Ovary (tissue), 9 donors: Measurements from ENCODE around the gene ZNF213. TPM values are rescaled to one million over a fixed set of nuclear protein-coding genes. Genes with fewer than 3 reads are reported as not detected.

Source experiments
- DNase-seq, 5 donors: peaks; one replicate each; pipeline ENCODE4 v3.0.0-alpha.2; 2019 to 2020
- H3K27ac ChIP-seq, 2 donors: fragments of 200-600 bp; one replicate each; pipeline versions ENCODE4 v1.5.1 to v1.8.0; 2019 to 2022
- H3K27me3 ChIP-seq: fragments of 200-600 bp; one replicate; pipeline ENCODE4 v1.8.0; 2022
- H3K36me3 ChIP-seq: fragments of 200-600 bp; sonication (generic); one replicate; pipeline ENCODE4 v1.5.1; 2019
- H3K4me1 ChIP-seq: one replicate; pipeline ENCODE4 v1.8.1; 2013; ENCODE audit warnings: mild to moderate bottlenecking, moderate library complexity; ENCODE audit not compliant: insufficient read depth
- H3K4me3 ChIP-seq: fragments of 200-600 bp; sonication (generic); one replicate; pipeline ENCODE4 v1.5.1; 2017
- H3K9me3 ChIP-seq, 2 donors: fragments of 200-600 bp in 1 of 2; sonication (generic) in 1 of 2; one replicate each; pipeline versions ENCODE4 v1.5.1 to v1.8.1; 2013 to 2019; ENCODE audit warnings: mild to moderate bottlenecking in 1 of 2, moderate library complexity in 1 of 2
- CTCF ChIP-seq, 3 donors: fragments of 450-650 bp in 2 of 3; fragments of 200-600 bp in 1 of 3; IDR thresholded peaks; one replicate each; pipeline versions ENCODE4 v1.5.1 to v1.8.0; 2016 to 2022; ENCODE audit warnings: antibody characterized with exemption in 3 of 3, mild to moderate bottlenecking in 1 of 3
- EP300 ChIP-seq: sonication (generic); formaldehyde crosslinking; IDR thresholded peaks from one replicate; pipeline ENCODE4 v1.6.1; 2017; ENCODE audit warnings: antibody characterized with exemption
- POLR2A ChIP-seq: fragments of 450-650 bp; IDR thresholded peaks from one replicate; pipeline ENCODE4 v1.6.1; 2017; ENCODE audit warnings: antibody characterized with exemption, mild to moderate bottlenecking, moderate library complexity
- WGBS, 3 donors: extraction: QIAGEN DNeasy Blood & Tissue Kit in 1 of 3; methylation state at CpG; one replicate each; pipeline versions ENCODE4 v1.1.5 to v1.1.7; 2013 to 2017; 5-methylcytosine and 5-hydroxymethylcytosine counted together
- intact Hi-C, 4 donors: fragments of 100-400 bp; cut with DNase I; formaldehyde crosslinking; loops; one replicate each; pipeline versions ENCODE4 v1.11.0 to v1.15.1; 2022 to 2023
- polyA plus RNA-seq, 2 donors: library from polyadenylated mRNA; stranded (reverse); fragments of 200-250 nt in 1 of 2; fragments of 350-450 nt in 1 of 2; fragmentation: Illumina TruSeq in 1 of 2; extraction: RNeasy Lipid Tissue Mini Kit (QIAGEN cat#74804) in 1 of 2; gene quantifications; one replicate each; pipeline ENCODE4 v1.2.3, GENCODE V29; 2013 to 2014
- total RNA-seq, 7 donors: library from RNA; depleted of rRNA in 2 of 7; stranded (reverse); fragments of >200 nt in 2 of 7; fragmentation: NEBNext Ultra II Directional in 3 of 7; extraction: Animal tissue kit (Norgen Biotek cat#: 25700) in 3 of 7; gene quantifications; one replicate each; pipeline versions ENCODE4 v1.1.0 to v1.2.4, GENCODE V29; 2016 to 2023
- donor health status: DM: no; HTN: no; CAD: no; lungs with moderate emphysema.
- donor health status: DM: no; HTN: no; CAD: no.
- donor health status: Bipolar disorder and iron deficiency.
- donor health status: DM: yes; HTN: yes; CAD: no.
- donor health status: DM: no; HTN: no; CAD: no.
- donor health status: DM: yes; HTN: yes; CAD: no.

Gene ZNF213
- total and polyA plus RNA-seq, 9 donors = 0.95 to 18.9 (median 11.4) TPM

DNA sequence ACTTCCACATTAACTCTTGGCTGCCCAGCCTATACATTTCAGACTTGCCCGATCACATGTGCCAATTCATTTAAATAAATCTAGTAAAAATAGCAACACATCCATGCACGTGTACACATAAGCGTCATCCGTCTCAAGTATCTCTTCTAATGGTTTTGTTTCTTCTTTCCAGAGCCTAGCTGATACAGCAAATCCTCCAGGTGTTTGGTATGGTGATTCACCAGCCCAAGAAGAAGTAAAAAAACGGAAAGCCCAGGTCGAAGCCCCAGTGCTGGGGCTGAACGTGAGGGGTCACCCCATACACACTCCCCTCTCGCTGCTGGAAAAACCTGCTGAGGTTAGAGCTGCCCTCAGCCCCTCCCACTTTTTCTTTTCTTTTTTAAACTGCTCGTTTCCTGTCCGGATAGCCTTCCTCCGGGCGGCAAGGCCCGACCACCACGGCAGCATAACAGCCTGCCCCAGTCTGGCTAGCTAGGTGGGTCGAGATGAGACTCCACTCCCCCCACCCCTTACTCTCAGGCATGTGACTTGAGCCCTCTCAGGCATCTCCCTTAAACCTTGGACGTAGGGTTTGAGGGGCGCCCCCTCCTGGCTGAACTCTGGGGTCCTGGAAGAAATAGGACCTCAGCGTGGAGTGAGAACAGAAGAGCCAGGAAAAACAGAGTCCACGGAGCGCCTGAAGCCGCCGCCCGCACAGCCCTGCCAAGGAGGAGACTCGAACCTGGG is 39.2 kb downstream of the ZNF213 start:
- H3K4me3 ChIP-seq = no peak overlapping the region
- H3K9me3 ChIP-seq = no peaks in the 10 kb centered on the region
- peaks cover 12% of the 10 kb centered on the region for H3K27me3 ChIP-seq
- TF ChIP-seq CTCF (IDR thresholded peaks at IDR 0.05) (no peak), EP300 (no peak), POLR2A (no peak)
- H3K27ac ChIP-seq = no peak overlapping the region
- WGBS, 3 donors = 6 to 7% (median 6%) methylated on average over 24 of the region's 24 CpGs
- no peaks in the 10 kb centered on the region for H3K36me3 ChIP-seq
- no peak for DNase-seq
- H3K4me1 ChIP-seq = peaks cover 1% of the 10 kb centered on the region
- intact Hi-C loops = no loop called here

- H3K4me1 ChIP-seq = peaks cover 1% of the 10 kb centered on the region
- DNase-seq = no peak
- H3K27me3 ChIP-seq = peaks cover 12% of the 10 kb centered on the region
- no peak for TF ChIP-seq CTCF (IDR thresholded peaks at IDR 0.05)
- TF ChIP-seq EP300 = no peak
- no peak for TF ChIP-seq POLR2A
- H3K36me3 ChIP-seq = no peaks in the 10 kb centered on the region
- no peak overlapping the region for H3K4me3 ChIP-seq
- intact Hi-C loops = no loop called here
- WGBS, 3 donors = 16 to 24% (median 17%) methylated on average over 27 to 28 of the region's 28 CpGs
- H3K27ac ChIP-seq = no peak overlapping the region
- H3K9me3 ChIP-seq = no peaks in the 10 kb centered on the region
Observed at GRCh38 chr16:3174618-3175148, 39.9 kb downstream of the ZNF213 start.

DNA sequence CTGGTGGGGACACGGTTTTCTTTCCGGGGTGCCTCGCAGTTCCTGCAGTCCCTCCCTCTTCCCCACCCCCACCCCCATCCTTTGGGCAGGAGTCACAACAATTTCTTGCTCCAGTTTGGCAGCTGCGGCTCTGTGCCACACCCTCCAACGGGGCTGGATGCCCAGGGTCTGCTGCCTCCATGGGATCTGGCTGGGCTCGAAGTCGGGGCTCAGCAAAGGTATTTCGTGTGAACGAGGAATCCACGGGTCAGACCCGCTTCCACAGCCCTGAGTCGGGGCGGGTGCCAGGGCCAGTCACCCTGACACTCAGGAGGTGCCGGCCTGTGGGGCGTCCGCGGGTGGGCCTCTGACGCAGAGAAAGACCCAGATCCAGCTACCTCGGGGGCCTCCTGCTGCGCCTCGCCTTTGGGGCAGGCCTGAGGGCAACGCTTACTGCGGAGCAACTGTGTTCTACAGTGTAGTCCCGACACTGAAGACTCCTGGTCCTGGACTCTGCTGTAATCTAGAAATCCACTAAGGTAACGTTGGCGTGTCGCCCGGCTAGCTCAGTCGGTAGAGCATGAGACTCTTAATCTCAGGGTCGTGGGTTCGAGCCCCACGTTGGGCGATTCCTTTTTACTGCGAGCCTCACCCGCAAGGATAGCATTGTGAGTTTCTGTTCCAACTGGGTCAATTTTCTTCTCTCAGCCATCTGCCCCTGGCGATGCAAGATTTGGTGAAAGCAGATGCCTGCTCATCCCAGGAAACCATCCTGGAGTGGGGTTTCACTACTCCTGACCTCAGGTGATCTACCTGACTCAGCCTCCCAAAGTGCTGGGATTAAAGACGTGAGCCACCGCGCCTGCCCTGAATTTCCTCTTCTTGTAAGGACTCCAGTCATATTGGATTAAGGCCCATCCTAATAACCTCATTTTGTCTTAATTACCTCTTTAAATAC is 40.6 kb downstream of the ZNF213 start:
- 8 to 14% (median 10%) methylated on average over 39 of the region's 39 CpGs for WGBS, 3 donors
- peaks cover under 1% of the 10 kb centered on the region for H3K4me1 ChIP-seq
- peaks cover 12% of the 10 kb centered on the region for H3K27me3 ChIP-seq
- no peaks in the 10 kb centered on the region for H3K36me3 ChIP-seq
- H3K4me3 ChIP-seq = no peak overlapping the region
- intact Hi-C loops = no loop called here
- no peak for DNase-seq
- TF ChIP-seq POLR2A (no peak), CTCF (IDR thresholded peaks at IDR 0.05) (no peak), EP300 (no peak)
- H3K27ac ChIP-seq = no peak overlapping the region
- H3K9me3 ChIP-seq = no peaks in the 10 kb centered on the region

DNA sequence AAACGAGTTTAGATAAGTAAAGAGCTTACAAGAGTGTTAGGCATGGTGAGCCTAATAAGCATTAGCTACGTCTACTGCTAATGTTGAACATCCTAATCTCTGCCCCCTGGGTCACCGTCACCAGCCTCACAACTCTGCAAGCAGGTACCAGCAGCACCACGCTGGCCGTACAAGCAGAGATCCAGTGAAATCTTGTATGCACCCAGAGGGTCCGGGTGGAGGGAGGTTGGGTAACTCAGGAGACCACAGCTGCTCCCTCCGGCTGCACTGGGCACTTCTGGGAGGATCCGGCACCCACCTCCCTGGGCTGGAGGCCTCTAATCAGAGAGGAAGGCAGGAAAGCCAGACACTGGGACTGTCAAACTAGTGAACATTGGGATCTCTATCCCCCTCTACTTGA is 44.8 kb downstream of the ZNF213 start:
- H3K36me3 ChIP-seq = no peaks in the 10 kb centered on the region
- DNase-seq = no peak
- 63 to 71% (median 68%) methylated on average over 8 of the region's 8 CpGs for WGBS, 3 donors
- no peak overlapping the region for H3K4me3 ChIP-seq
- no peaks in the 10 kb centered on the region for H3K4me1 ChIP-seq
- intact Hi-C loops = no loop called here
- H3K27me3 ChIP-seq = no peaks in the 10 kb centered on the region
- no peak for TF ChIP-seq POLR2A
- TF ChIP-seq CTCF (IDR thresholded peaks at IDR 0.05) = no peak
- no peak for TF ChIP-seq EP300
- no peak overlapping the region for H3K27ac ChIP-seq
- H3K9me3 ChIP-seq = peaks cover 0 to 1% of the 10 kb centered on the region in 2 donors
